HL-60 (cell line): ENCODE measurements around the gene SV2C.

Experiments
- DNase-seq, 2 experiments: peaks; one replicate each; pipeline ENCODE4 v3.0.0-alpha.2; 2010 to 2020; ENCODE audit warnings: low read depth in 1 of 2, low spot score in 1 of 2
- H3K27ac ChIP-seq: fragments of 250-450 bp; sonication (Bioruptor Pico); replicated peaks from 2 replicates; pipeline ENCODE4 v1.5.1; 2020; ENCODE audit warnings: mild to moderate bottlenecking, moderate library complexity
- H3K27me3 ChIP-seq: fragments of 250-450 bp; sonication (Bioruptor Pico); 2 replicates; pipeline ENCODE4 v1.5.1; 2021; ENCODE audit warnings: mild to moderate bottlenecking, moderate library complexity; ENCODE audit not compliant: insufficient read depth, poor library complexity, severe bottlenecking
- H3K4me3 ChIP-seq: replicated peaks from 2 replicates; pipeline ENCODE4 v1.5.1; 2011; ENCODE audit warnings: mild to moderate bottlenecking, control low read depth, low read length; ENCODE audit not compliant: insufficient read depth
- GABPA ChIP-seq: IDR thresholded peaks from 2 replicates; pipeline ENCODE4 v1.6.1; 2012; ENCODE audit warnings: low read depth
- POLR2AphosphoS5 ChIP-seq: IDR thresholded peaks from 2 replicates; pipeline ENCODE4 v1.6.1; 2012; ENCODE audit warnings: low read depth
- SPI1 ChIP-seq: IDR thresholded peaks from 2 replicates; pipeline ENCODE4 v1.6.1; 2012; ENCODE audit warnings: low read depth, mild to moderate bottlenecking, borderline replicate concordance
- TF ChIP-seq, protein P1 (sequence below): IDR thresholded peaks from one replicate; pipeline ENCODE4 v1.5.1; 2011; ENCODE audit warnings: low read length, control low read depth, inconsistent platforms; ENCODE audit not compliant: insufficient read depth
- TF ChIP-seq, protein P2 (sequence below): IDR thresholded peaks from 2 replicates; pipeline ENCODE4 v1.6.1; 2012; ENCODE audit warnings: low read depth; ENCODE audit not compliant: insufficient replicate concordance

Gene SV2C

DNA sequence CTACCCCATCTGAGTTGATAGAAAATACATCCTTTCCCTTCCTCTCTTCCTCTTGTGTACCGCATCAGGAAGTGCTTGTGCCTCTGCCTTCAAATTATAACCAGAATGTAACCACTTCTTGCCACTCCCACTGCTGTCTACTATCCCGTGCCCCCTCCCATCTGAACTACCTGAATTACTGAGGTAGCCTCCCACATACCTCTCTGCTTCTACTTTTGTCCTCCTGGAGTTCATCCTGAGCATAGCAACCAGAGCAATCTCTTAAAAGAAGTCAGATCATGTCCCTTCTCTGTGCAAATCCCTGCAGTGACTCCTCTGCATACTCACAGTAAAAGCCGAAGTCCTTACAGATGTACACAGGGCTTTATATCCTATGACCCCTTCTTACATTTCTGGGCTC is 23.0 kb downstream of the SV2C start:
- no peak overlapping the region for H3K4me3 ChIP-seq
- H3K27ac ChIP-seq: no peak overlapping the region
- no peak for DNase-seq
- H3K27me3 ChIP-seq: no peaks in the 10 kb centered on the region
- TF ChIP-seq, protein P1, sequence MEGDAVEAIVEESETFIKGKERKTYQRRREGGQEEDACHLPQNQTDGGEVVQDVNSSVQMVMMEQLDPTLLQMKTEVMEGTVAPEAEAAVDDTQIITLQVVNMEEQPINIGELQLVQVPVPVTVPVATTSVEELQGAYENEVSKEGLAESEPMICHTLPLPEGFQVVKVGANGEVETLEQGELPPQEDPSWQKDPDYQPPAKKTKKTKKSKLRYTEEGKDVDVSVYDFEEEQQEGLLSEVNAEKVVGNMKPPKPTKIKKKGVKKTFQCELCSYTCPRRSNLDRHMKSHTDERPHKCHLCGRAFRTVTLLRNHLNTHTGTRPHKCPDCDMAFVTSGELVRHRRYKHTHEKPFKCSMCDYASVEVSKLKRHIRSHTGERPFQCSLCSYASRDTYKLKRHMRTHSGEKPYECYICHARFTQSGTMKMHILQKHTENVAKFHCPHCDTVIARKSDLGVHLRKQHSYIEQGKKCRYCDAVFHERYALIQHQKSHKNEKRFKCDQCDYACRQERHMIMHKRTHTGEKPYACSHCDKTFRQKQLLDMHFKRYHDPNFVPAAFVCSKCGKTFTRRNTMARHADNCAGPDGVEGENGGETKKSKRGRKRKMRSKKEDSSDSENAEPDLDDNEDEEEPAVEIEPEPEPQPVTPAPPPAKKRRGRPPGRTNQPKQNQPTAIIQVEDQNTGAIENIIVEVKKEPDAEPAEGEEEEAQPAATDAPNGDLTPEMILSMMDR: no peak
- TF ChIP-seq GABPA (no peak), SPI1 (no peak), POLR2AphosphoS5 (no peak)
- TF ChIP-seq, protein P2, sequence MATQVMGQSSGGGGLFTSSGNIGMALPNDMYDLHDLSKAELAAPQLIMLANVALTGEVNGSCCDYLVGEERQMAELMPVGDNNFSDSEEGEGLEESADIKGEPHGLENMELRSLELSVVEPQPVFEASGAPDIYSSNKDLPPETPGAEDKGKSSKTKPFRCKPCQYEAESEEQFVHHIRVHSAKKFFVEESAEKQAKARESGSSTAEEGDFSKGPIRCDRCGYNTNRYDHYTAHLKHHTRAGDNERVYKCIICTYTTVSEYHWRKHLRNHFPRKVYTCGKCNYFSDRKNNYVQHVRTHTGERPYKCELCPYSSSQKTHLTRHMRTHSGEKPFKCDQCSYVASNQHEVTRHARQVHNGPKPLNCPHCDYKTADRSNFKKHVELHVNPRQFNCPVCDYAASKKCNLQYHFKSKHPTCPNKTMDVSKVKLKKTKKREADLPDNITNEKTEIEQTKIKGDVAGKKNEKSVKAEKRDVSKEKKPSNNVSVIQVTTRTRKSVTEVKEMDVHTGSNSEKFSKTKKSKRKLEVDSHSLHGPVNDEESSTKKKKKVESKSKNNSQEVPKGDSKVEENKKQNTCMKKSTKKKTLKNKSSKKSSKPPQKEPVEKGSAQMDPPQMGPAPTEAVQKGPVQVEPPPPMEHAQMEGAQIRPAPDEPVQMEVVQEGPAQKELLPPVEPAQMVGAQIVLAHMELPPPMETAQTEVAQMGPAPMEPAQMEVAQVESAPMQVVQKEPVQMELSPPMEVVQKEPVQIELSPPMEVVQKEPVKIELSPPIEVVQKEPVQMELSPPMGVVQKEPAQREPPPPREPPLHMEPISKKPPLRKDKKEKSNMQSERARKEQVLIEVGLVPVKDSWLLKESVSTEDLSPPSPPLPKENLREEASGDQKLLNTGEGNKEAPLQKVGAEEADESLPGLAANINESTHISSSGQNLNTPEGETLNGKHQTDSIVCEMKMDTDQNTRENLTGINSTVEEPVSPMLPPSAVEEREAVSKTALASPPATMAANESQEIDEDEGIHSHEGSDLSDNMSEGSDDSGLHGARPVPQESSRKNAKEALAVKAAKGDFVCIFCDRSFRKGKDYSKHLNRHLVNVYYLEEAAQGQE: no peak

DNA sequence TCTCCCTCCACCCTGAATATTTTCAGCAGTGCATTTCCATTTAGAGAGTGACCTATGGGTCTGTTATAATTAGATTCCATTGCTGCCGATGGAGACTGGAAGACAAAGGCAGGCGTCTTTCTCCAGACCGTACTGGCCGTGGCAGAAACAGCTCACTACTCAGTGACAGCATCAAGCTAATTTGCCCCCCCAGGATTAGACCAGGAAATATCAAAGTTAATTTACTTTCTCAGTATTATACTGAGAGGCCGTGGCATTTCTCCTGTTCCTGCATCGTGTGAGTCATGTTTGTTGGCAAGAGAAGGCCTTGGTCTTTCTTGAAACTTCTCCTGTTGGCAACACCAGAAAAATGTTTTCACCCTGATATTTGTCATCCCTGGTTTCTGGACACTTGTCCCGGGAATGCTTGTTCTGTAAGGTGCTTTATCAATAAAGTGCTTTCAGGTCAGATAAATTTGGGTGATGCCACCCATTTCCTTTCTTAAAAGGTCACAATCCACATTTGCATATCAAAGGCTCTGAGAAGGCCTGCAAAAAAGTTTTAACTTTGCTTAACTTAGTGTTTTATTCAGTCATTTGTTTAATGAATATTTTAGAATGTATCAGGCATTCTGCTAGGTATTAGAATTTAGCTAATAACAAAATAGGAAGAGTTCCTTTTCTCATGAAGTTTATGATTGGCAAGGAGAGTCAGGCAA is 28.4 kb downstream of the SV2C start:
- H3K27me3 ChIP-seq: no peaks in the 10 kb centered on the region
- no peak overlapping the region for H3K4me3 ChIP-seq
- H3K27ac ChIP-seq: no peak overlapping the region
- TF ChIP-seq, protein P1: no peak
- TF ChIP-seq POLR2AphosphoS5 (no peak), GABPA (no peak), SPI1 (no peak)
- TF ChIP-seq, protein P2: no peak
- no peak for DNase-seq

DNA sequence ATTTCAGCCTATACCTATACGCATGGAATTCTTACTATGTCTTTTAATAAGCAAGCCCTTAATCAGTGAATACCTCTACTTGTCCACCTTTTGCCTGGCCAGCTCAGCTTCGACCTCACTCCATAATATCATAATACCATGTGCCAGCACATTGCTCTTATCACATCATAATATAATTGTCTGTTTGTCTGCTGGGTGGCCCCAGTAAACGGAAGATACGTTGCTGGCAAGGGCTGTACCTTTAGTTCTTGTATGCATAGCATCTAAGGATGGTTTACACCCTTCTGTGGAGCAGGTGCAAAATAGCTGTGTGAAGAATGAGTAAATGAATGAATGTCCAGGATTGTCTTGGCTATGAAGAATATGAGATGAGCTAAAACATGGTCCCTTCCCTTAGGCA is 29.9 kb downstream of the SV2C start:
- Histone ChIP-seq H3K27ac (no peak overlapping the region), H3K27me3 (no peaks in the 10 kb centered on the region), H3K4me3 (no peak overlapping the region)
- TF ChIP-seq, protein P2: no peak
- no peak for DNase-seq
